GM23338 (cell line): ENCODE results near the gene KIRREL3. TPM values are rescaled to one million over a fixed set of nuclear protein-coding genes. Genes with fewer than 3 reads are reported as not detected.

Experiments used
- ATAC-seq: fragments of 200-7000 bp; cut with Tn5 transposase; 3 replicates; pipeline ENCODE4 v1.9.1; 2020
- DNase-seq: peaks from one replicate; pipeline ENCODE4 v3.0.0-alpha.2; 2015; ENCODE audit warnings: low spot score
- H2AFZ ChIP-seq: fragments of 200-600 bp; sonication (generic); 2 replicates; pipeline ENCODE4 v1.8.0; 2016; ENCODE audit warnings: antibody characterized with exemption, mild to moderate bottlenecking, moderate library complexity
- H3F3A ChIP-seq: fragments of 200-600 bp; sonication (generic); replicated peaks from 2 replicates; pipeline ENCODE4 v1.8.0; 2017; ENCODE audit warnings: antibody characterized with exemption, mixed run types, low read depth
- H3K27ac ChIP-seq: fragments of 200-600 bp; sonication (generic); 2 replicates; pipeline ENCODE4 v1.6.1; 2016; ENCODE audit warnings: low read depth
- H3K27me3 ChIP-seq: fragments of 200-600 bp; sonication (generic); 2 replicates; pipeline ENCODE4 v1.8.0; 2016; ENCODE audit warnings: mild to moderate bottlenecking, mixed run types, moderate library complexity; ENCODE audit not compliant: insufficient read depth
- H3K36me3 ChIP-seq: fragments of 200-600 bp; sonication (generic); 2 replicates; pipeline ENCODE4 v1.8.0; 2016; ENCODE audit warnings: mild to moderate bottlenecking; ENCODE audit not compliant: insufficient read depth
- H3K4me1 ChIP-seq: fragments of 200-600 bp; sonication (generic); 2 replicates; pipeline ENCODE4 v1.8.0; 2016; ENCODE audit warnings: mild to moderate bottlenecking, moderate library complexity; ENCODE audit not compliant: insufficient read depth
- H3K4me2 ChIP-seq: fragments of 200-600 bp; sonication (generic); 2 replicates; pipeline ENCODE4 v1.7.1; 2017; ENCODE audit warnings: mixed run types
- H3K4me3 ChIP-seq: fragments of 200-600 bp; sonication (generic); 2 replicates; pipeline ENCODE4 v1.6.1; 2016; ENCODE audit warnings: mixed run types
- H3K79me2 ChIP-seq: fragments of 200-600 bp; sonication (generic); replicated peaks from 2 replicates; pipeline ENCODE4 v1.8.0; 2017; ENCODE audit warnings: mild to moderate bottlenecking; ENCODE audit not compliant: insufficient read depth
- H3K9me2 ChIP-seq: fragments of 200-600 bp; sonication (generic); 2 replicates; pipeline ENCODE4 v1.8.0; 2017; ENCODE audit not compliant: insufficient read depth
- H4K20me1 ChIP-seq: fragments of 200-600 bp; sonication (generic); replicated peaks from 2 replicates; pipeline ENCODE4 v1.8.0; 2017; ENCODE audit warnings: mild to moderate bottlenecking; ENCODE audit not compliant: insufficient read depth
- H3K27ac Mint-ChIP-seq: 2 replicates; pipeline ENCODE4 v1.8.0; 2020; ENCODE audit warnings: inconsistent platforms, mild to moderate bottlenecking, moderate library complexity, mixed read lengths
- H3K27me3 Mint-ChIP-seq: 3 replicates; pipeline ENCODE4 v1.8.0; 2022; ENCODE audit warnings: low read depth, mild to moderate bottlenecking, moderate library complexity, mixed read lengths, inconsistent platforms; ENCODE audit not compliant: insufficient read depth, poor library complexity
- H3K36me3 Mint-ChIP-seq: 3 replicates; pipeline ENCODE4 v1.8.0; 2021; ENCODE audit warnings: low read depth, mild to moderate bottlenecking, inconsistent platforms, moderate library complexity, mixed read lengths
- H3K4me1 Mint-ChIP-seq: 3 replicates; pipeline ENCODE4 v1.8.0; 2020; ENCODE audit warnings: mild to moderate bottlenecking, inconsistent platforms, mixed read lengths
- H3K4me3 Mint-ChIP-seq: 3 replicates; pipeline ENCODE4 v1.8.0; 2021; ENCODE audit warnings: moderate library complexity, mild to moderate bottlenecking, inconsistent platforms, mixed read lengths
- H3K9me3 Mint-ChIP-seq: 3 replicates; pipeline ENCODE4 v1.8.0; 2020; ENCODE audit warnings: moderate library complexity, mild to moderate bottlenecking, inconsistent platforms, mixed read lengths
- CREB1 ChIP-seq: fragments of 250-450 bp; sonication (Bioruptor Pico); IDR thresholded peaks from 2 replicates; pipeline ENCODE4 v1.5.0; 2020; ENCODE audit warnings: low read depth, mild to moderate bottlenecking, moderate library complexity
- ETS1 ChIP-seq: IDR thresholded peaks from 2 replicates; pipeline ENCODE4 v1.6.1; 2016; ENCODE audit warnings: antibody characterized with exemption
- EZH2 ChIP-seq: fragments of 200-600 bp; sonication (generic); IDR thresholded peaks from one replicate; pipeline ENCODE4 v1.8.0; 2017; ENCODE audit warnings: antibody characterized with exemption, mild to moderate bottlenecking, low read depth; ENCODE audit not compliant: unreplicated experiment
- JUNB ChIP-seq: IDR thresholded peaks from one replicate; pipeline ENCODE4 v1.6.1; 2016; ENCODE audit warnings: antibody characterized with exemption; ENCODE audit not compliant: unreplicated experiment
- NANOG ChIP-seq: IDR thresholded peaks from 2 replicates; pipeline ENCODE4 v1.6.1; 2016; ENCODE audit warnings: antibody characterized with exemption, borderline replicate concordance
- POLR2AphosphoS5 ChIP-seq: IDR thresholded peaks from 2 replicates; pipeline ENCODE4 v1.6.1; 2016; ENCODE audit warnings: antibody characterized with exemption, low read depth
- STAT1 ChIP-seq: IDR thresholded peaks from one replicate; pipeline ENCODE4 v1.6.1; 2016; ENCODE audit warnings: antibody characterized with exemption; ENCODE audit not compliant: unreplicated experiment
- ZNF114 ChIP-seq: fragments of 250-450 bp; sonication (Bioruptor Pico); IDR thresholded peaks from 2 replicates; pipeline ENCODE4 v1.5.0; 2020; ENCODE audit warnings: mild to moderate bottlenecking, moderate library complexity
- ZNF331 ChIP-seq: fragments of 250-450 bp; sonication (Bioruptor Pico); IDR thresholded peaks from 2 replicates; pipeline ENCODE4 v1.5.0; 2020; ENCODE audit warnings: low read depth, mild to moderate bottlenecking, moderate library complexity
- polyA plus RNA-seq: library from polyadenylated mRNA; unstranded; fragments of >200 nt; fragmentation: Nextera tagmentation; extraction: Ambion mirVana; gene quantifications from 2 replicates; pipeline ENCODE4 v1.2.1, GENCODE V29; 2016
- total RNA-seq: library from RNA; depleted of rRNA; stranded (reverse); fragments of >200 nt; shearing (Covaris generic); gene quantifications from 2 replicates; pipeline ENCODE4 v1.2.3, GENCODE V29; 2014
- TF ChIP-seq, protein P1 (sequence below): IDR thresholded peaks from one replicate; pipeline ENCODE4 v1.6.1; 2018; ENCODE audit warnings: antibody characterized with exemption; ENCODE audit not compliant: unreplicated experiment

Gene KIRREL3
- total and polyA plus RNA-seq, 2 experiments from 2014 or later: 0.13 to 1.5 TPM

GRCh38 chr11:126450198-126450597, 550.4 kb downstream of the KIRREL3 start:
- no peak overlapping the region for H3K4me3 Mint-ChIP-seq

GRCh38 chr11:126446581-126446980, 554.0 kb downstream of the KIRREL3 start:
- Histone ChIP-seq H3K27me3 (no peaks in the 10 kb centered on the region), H4K20me1 (no peaks in the 10 kb centered on the region), H3K9me2 (0 out of 2 replicates have a peak, but pooled peaks cover 4% of the 10 kb centered on the region), H3K79me2 (no peaks in the 10 kb centered on the region), H3K4me1 (peaks cover 3% of the 10 kb centered on the region), H3K27ac (no peak overlapping the region), H3K36me3 (no peaks in the 10 kb centered on the region), H3K4me2 (no peak overlapping the region), H3K4me3 (no peak overlapping the region), H3F3A (peaks cover 19% of the 10 kb centered on the region), H2AFZ (no peak overlapping the region)
- Mint-ChIP-seq H3K36me3 (peaks cover 13% of the 10 kb centered on the region), H3K9me3 (peaks cover 19% of the 10 kb centered on the region), H3K4me3 (no peak overlapping the region), H3K4me1 (peaks cover 20% of the 10 kb centered on the region), H3K27me3 (peaks cover 16% of the 10 kb centered on the region), H3K27ac (no peak overlapping the region)
- no peak for DNase-seq
- ATAC-seq: no peak
- no peak for TF ChIP-seq EZH2
- TF ChIP-seq ZNF114: no peak
- no peak for TF ChIP-seq NANOG
- TF ChIP-seq JUNB: no peak
- TF ChIP-seq STAT1: no peak
- TF ChIP-seq ZNF331: no peak
- no peak for TF ChIP-seq POLR2AphosphoS5
- TF ChIP-seq, protein P1, sequence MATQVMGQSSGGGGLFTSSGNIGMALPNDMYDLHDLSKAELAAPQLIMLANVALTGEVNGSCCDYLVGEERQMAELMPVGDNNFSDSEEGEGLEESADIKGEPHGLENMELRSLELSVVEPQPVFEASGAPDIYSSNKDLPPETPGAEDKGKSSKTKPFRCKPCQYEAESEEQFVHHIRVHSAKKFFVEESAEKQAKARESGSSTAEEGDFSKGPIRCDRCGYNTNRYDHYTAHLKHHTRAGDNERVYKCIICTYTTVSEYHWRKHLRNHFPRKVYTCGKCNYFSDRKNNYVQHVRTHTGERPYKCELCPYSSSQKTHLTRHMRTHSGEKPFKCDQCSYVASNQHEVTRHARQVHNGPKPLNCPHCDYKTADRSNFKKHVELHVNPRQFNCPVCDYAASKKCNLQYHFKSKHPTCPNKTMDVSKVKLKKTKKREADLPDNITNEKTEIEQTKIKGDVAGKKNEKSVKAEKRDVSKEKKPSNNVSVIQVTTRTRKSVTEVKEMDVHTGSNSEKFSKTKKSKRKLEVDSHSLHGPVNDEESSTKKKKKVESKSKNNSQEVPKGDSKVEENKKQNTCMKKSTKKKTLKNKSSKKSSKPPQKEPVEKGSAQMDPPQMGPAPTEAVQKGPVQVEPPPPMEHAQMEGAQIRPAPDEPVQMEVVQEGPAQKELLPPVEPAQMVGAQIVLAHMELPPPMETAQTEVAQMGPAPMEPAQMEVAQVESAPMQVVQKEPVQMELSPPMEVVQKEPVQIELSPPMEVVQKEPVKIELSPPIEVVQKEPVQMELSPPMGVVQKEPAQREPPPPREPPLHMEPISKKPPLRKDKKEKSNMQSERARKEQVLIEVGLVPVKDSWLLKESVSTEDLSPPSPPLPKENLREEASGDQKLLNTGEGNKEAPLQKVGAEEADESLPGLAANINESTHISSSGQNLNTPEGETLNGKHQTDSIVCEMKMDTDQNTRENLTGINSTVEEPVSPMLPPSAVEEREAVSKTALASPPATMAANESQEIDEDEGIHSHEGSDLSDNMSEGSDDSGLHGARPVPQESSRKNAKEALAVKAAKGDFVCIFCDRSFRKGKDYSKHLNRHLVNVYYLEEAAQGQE: no peak

More at GRCh38 chr11:126450198-126450597, 550.4 kb downstream of the KIRREL3 start:
- H3K36me3 ChIP-seq: no peaks in the 10 kb centered on the region
- ATAC-seq: no peak
- H3K4me2 ChIP-seq: no peak overlapping the region
- no peak overlapping the region for H3K4me3 ChIP-seq
- TF ChIP-seq ZNF114 (no peak), ETS1 (no peak), CREB1 (CRISPR knock-in tag) (no peak), ZNF331 (no peak), POLR2AphosphoS5 (no peak)
- TF ChIP-seq, protein P1: no peak
- peaks cover 24% of the 10 kb centered on the region for H3K27me3 Mint-ChIP-seq
- no peak for DNase-seq
- H4K20me1 ChIP-seq: no peaks in the 10 kb centered on the region
- H3K27ac Mint-ChIP-seq: no peak overlapping the region
- no peak overlapping the region for H2AFZ ChIP-seq
- H3K9me3 Mint-ChIP-seq: peaks cover 25% of the 10 kb centered on the region
- H3K36me3 Mint-ChIP-seq: peaks cover 13% of the 10 kb centered on the region
- no peak overlapping the region for H3K27ac ChIP-seq
- peaks cover 9% of the 10 kb centered on the region for H3K4me1 Mint-ChIP-seq
- H3K79me2 ChIP-seq: no peaks in the 10 kb centered on the region
- no peaks in the 10 kb centered on the region for H3K27me3 ChIP-seq
- peaks cover 19% of the 10 kb centered on the region for H3F3A ChIP-seq
- H3K9me2 ChIP-seq: 0 out of 2 replicates have a peak, but pooled peaks cover 4% of the 10 kb centered on the region
- H3K4me1 ChIP-seq: no peaks in the 10 kb centered on the region
